Measurements from ENCODE around the gene MRPL57. TPM values are rescaled to one million over a fixed set of nuclear protein-coding genes. Genes with fewer than 3 reads are reported as not detected.

The MRPL57 gene
- 18.9 to 26.7 TPM (median 25.1 TPM) in 5 replicates for total RNA-seq (2022; extraction: Qiagen RNA extraction; ENCODE audit: low read depth)

DNA sequence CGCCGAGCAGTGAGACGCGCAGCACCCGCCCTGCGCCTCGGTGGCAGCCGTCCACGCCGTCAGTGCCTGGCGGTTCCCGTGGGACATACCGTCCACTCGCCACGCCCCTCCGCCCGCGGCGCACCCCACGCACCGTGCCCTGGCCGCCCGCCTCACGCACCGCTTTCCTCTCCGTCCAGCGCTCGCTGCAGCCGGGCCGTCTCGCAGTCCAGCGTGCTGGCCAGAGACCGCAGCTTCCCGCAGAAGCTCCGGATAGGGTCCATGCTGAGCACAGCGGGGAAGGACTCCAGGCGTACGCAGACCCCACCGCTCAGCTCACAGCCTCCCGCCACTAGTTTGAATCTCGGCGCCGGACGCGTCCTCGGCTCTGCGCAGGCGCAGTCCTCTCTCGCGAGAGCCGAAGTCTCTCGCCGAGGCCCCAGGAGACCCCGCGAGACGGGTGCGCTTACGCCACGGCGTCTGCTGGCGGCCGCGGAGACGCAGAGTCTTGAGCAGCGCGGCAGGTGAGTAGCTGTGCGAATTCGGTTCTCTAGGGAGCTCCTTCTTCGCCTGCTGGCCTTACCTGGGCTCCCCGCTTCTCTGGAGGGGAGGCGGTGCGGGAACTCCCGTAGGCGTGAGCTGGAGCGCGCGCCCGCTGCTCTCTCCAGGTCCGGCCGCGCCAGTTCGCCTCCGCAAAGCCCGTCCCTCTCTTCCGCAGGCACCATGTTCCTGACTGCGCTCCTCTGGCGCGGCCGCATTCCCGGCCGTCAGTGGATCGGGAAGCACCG is at the start of gene MRPL57, which contains the start of gene SKA3:
TSS of gene MRPL57 (plus strand) at position 444 of the 767 bp plus-strand sequence. CDS start at position 703, 259 bp downstream.
TSS of gene SKA3 (minus strand) at position 338 of the 767 bp plus-strand sequence. CDS start at position 263, 75 bp downstream.

Other genes with a start within 250 kb of the MRPL57 start
- 6.5 to 9.5 TPM (median 8.8 TPM) in 5 replicates for gene LATS2, start 115.1 kb upstream of the MRPL57 start, total RNA-seq (2022; extraction: Qiagen RNA extraction; ENCODE audit: low read depth)
- gene SAP18, start 36.5 kb upstream of the MRPL57 start, total RNA-seq (2022; extraction: Qiagen RNA extraction; ENCODE audit: low read depth) = 129 to 247 TPM (median 143 TPM) in 5 replicates
- 10.5 to 15.2 TPM (median 14.7 TPM) in 5 replicates for gene SKA3, start 106 bp upstream of the MRPL57 start, total RNA-seq (2022; extraction: Qiagen RNA extraction; ENCODE audit: low read depth)

Measured in A549 treated with RU486 at 1 μM for 4 hours (cell line).